PC-3 (cell line): ENCODE results near the gene DNAAF5.

Experiments used
- EZH2 ChIP-seq: fragments of 300-600 bp; sonication (generic); IDR thresholded peaks from one replicate; pipeline ENCODE4 v1.6.1; 2017; ENCODE audit warnings: antibody characterized with exemption, mild to moderate bottlenecking, low read length; ENCODE audit not compliant: unreplicated experiment
- TF ChIP-seq, protein P1 (sequence below): fragments of 300-600 bp; sonication (generic); conservative IDR thresholded peaks from 2 replicates; pipeline ENCODE4 v1.5.1; 2017; ENCODE audit warnings: antibody characterized with exemption, low read depth, mild to moderate bottlenecking, low read length

DNA sequence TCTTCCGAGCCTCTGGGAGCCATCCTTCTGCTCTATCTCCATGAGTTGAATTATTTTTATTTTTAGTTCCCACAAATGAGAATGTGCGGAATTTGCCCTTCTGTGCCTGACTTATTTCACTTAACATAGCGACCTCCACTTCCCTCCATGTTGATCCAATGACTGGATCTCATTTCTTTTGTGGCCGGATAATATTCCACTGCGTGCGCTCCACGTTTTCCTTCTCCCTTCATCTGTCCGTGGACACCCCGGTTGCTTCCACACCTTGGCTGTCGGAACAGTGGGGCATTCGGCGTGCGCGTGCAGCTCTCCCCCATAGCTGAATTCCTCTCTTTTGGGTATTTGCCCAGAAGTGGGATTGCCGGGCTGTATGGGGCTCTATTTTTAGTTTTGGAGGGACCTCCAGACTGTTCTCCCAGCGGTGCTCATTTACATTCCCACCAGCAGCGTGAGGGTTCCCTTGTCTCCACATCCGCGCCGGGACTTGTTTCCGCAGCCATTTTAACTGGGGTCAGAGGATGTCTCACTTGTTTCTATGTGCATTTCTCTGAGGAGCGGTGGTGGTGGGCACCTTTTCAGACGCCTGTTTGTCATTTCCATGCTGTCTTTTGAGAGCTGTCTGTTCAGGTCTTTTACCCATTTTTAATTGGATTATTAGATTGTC, 54.8 kb downstream of the DNAAF5 start:
- TF ChIP-seq, protein P1, sequence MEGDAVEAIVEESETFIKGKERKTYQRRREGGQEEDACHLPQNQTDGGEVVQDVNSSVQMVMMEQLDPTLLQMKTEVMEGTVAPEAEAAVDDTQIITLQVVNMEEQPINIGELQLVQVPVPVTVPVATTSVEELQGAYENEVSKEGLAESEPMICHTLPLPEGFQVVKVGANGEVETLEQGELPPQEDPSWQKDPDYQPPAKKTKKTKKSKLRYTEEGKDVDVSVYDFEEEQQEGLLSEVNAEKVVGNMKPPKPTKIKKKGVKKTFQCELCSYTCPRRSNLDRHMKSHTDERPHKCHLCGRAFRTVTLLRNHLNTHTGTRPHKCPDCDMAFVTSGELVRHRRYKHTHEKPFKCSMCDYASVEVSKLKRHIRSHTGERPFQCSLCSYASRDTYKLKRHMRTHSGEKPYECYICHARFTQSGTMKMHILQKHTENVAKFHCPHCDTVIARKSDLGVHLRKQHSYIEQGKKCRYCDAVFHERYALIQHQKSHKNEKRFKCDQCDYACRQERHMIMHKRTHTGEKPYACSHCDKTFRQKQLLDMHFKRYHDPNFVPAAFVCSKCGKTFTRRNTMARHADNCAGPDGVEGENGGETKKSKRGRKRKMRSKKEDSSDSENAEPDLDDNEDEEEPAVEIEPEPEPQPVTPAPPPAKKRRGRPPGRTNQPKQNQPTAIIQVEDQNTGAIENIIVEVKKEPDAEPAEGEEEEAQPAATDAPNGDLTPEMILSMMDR: no peak
- no peak for TF ChIP-seq EZH2
